ENCODE results near the gene GNAL. TPM values are rescaled to one million over a fixed set of nuclear protein-coding genes. Genes with fewer than 3 reads are reported as not detected.

The GNAL gene
- total RNA-seq, 6 experiments from 2014 or later: 0.09 to 0.21 (median 0.17) TPM

DNA sequence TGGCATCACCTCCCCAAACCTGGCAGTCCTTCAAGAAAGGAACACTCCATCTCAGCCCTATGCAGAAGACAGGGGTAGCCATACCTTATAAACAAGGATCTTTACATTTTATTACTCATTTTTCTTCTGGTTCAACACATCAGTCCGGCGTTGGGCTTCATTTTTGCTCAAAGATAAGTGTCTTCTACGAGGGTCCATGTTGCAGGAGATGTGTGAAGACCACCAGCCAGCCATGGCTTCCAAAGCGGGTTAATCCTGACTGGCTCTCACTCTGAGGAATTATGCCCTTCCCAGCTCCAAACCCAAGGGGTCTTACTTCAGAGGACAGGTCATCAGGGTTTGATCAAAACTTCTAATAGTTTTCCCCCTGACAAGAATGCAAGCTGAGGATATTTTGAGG lies 23.9 kb upstream of the GNAL start:
- H3K9me3 Mint-ChIP-seq: no peaks in the 10 kb centered on the region
- H3K36me3 Mint-ChIP-seq (ENCODE audit: low read depth): no peaks in the 10 kb centered on the region
- no peak overlapping the region for H3K27ac Mint-ChIP-seq
- TF ChIP-seq, protein P1, sequence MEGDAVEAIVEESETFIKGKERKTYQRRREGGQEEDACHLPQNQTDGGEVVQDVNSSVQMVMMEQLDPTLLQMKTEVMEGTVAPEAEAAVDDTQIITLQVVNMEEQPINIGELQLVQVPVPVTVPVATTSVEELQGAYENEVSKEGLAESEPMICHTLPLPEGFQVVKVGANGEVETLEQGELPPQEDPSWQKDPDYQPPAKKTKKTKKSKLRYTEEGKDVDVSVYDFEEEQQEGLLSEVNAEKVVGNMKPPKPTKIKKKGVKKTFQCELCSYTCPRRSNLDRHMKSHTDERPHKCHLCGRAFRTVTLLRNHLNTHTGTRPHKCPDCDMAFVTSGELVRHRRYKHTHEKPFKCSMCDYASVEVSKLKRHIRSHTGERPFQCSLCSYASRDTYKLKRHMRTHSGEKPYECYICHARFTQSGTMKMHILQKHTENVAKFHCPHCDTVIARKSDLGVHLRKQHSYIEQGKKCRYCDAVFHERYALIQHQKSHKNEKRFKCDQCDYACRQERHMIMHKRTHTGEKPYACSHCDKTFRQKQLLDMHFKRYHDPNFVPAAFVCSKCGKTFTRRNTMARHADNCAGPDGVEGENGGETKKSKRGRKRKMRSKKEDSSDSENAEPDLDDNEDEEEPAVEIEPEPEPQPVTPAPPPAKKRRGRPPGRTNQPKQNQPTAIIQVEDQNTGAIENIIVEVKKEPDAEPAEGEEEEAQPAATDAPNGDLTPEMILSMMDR (IDR thresholded peaks at IDR 0.05): no peak
- peaks cover 15% of the 10 kb centered on the region for H3K27me3 Mint-ChIP-seq (ENCODE audit: insufficient read depth)
- H3K4me3 Mint-ChIP-seq: no peak overlapping the region
- DNase-seq: no peak
- H3K4me1 Mint-ChIP-seq (ENCODE audit: low read depth): no peaks in the 10 kb centered on the region

- H3K9me3 Mint-ChIP-seq: no peaks in the 10 kb centered on the region
- H3K4me3 Mint-ChIP-seq: no peak overlapping the region
- peaks cover 14% of the 10 kb centered on the region for H3K27me3 Mint-ChIP-seq (ENCODE audit: insufficient read depth)
- no peak overlapping the region for H3K27ac Mint-ChIP-seq
- TF ChIP-seq, protein P1 (IDR thresholded peaks at IDR 0.05): no peak
- no peaks in the 10 kb centered on the region for H3K36me3 Mint-ChIP-seq (ENCODE audit: low read depth)
- no peaks in the 10 kb centered on the region for H3K4me1 Mint-ChIP-seq (ENCODE audit: low read depth)
- no peak for DNase-seq
These were observed 23.5 kb upstream of the GNAL start for GRCh38 chr18:11665587-11665986.

DNA sequence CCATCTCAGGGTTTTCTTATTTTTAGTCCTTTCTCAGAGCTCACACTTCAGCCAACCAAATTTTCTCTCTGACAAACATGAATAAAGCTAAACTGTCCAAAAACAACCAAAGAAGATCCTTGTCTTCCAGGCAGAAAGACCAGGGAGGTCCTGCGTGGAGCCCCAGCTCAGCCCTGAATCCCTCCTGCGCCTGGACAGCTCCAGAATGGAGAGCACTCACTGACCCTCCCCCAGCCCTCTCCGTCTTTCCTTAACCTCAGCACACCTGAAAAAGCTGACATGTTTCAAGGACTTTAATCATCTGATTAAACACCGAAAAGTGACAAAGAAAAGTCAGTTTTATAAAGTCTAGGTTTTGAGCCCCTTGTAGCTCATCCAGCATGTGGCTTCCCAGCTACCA lies 22.9 kb upstream of the GNAL start:
- Mint-ChIP-seq H3K4me3 (no peak overlapping the region), H3K36me3 (ENCODE audit: low read depth) (no peaks in the 10 kb centered on the region), H3K27me3 (ENCODE audit: insufficient read depth) (peaks cover 19% of the 10 kb centered on the region), H3K4me1 (ENCODE audit: low read depth) (no peaks in the 10 kb centered on the region), H3K27ac (no peak overlapping the region), H3K9me3 (no peaks in the 10 kb centered on the region)
- TF ChIP-seq, protein P1 (IDR thresholded peaks at IDR 0.05): no peak
- DNase-seq: no peak

DNA sequence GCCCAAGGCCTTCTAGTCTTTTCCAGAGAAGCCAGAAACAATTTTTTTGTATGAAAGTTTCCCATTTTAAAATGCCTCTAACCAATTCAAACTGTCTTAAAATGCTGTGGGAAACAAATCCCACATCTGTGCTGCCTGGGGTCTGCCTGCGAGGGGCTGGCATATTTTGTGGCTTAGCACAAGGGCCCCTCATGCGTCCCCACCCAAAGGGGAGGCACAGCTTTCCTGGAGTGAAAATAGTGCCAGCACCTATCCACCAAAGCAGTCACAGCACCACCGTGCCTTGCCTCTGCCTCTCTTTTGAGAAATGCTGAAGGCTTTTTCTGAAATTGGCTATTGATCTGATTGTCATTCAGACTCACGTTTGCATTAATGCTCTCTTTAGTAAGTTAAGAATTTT lies 22.2 kb upstream of the GNAL start:
- Mint-ChIP-seq H3K4me3 (no peak overlapping the region), H3K27me3 (ENCODE audit: insufficient read depth) (peaks cover 23% of the 10 kb centered on the region), H3K27ac (no peak overlapping the region), H3K4me1 (ENCODE audit: low read depth) (no peaks in the 10 kb centered on the region), H3K9me3 (no peaks in the 10 kb centered on the region), H3K36me3 (ENCODE audit: low read depth) (no peaks in the 10 kb centered on the region)
- DNase-seq: no peak
- TF ChIP-seq, protein P1 (IDR thresholded peaks at IDR 0.05): no peak

DNA sequence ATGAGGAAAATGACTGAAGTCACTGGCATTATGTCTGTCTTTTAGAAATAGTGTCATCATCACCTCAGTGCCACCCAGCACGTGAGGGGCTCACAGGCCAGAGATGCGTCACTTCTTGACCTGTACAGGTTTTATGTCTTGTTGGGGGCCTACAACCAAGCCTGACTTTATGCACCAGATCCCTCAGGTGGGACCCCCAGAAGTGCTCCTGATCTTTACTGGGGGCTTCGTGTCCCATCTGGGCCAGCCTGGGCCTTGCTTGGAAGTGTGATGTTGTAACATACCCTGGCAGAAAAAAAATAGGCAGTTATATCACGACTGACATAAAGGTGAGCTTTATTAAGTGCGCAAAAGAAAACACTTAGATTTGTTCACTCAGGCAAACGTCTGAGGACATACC lies 21.5 kb upstream of the GNAL start:
- H3K27ac Mint-ChIP-seq: no peak overlapping the region
- TF ChIP-seq, protein P1 (IDR thresholded peaks at IDR 0.05): no peak
- H3K9me3 Mint-ChIP-seq: no peaks in the 10 kb centered on the region
- DNase-seq: no peak
- no peaks in the 10 kb centered on the region for H3K4me1 Mint-ChIP-seq (ENCODE audit: low read depth)
- no peaks in the 10 kb centered on the region for H3K36me3 Mint-ChIP-seq (ENCODE audit: low read depth)
- H3K27me3 Mint-ChIP-seq (ENCODE audit: insufficient read depth): peaks cover 23% of the 10 kb centered on the region
- H3K4me3 Mint-ChIP-seq: no peak overlapping the region
